HEK293 (cell line): Measurements from ENCODE around the gene TMEM141.

Source experiments
- CTCF ChIA-PET: fragments of 350-600 bp; formaldehyde crosslinking; extraction: SDS; loops from one replicate; lab custom pipeline; 2021; ENCODE audit warnings: antibody characterized with exemption; lab: Yijun Ruan, JAX
- POLR2A ChIA-PET: fragments of 300-600 bp; formaldehyde crosslinking; extraction: SDS; loops from one replicate; lab custom pipeline; 2020; ENCODE audit warnings: antibody characterized with exemption, inconsistent platforms; lab: Yijun Ruan, JAX
- H3K27ac ChIP-seq: fragments of 200-500 bp; sonication (Bioruptor generic); 2 replicates; pipeline ENCODE4 v1.5.1; 2014; ENCODE audit warnings: low read depth, low read length, control low read depth, inconsistent platforms; ENCODE audit errors: extremely low read depth
- H3K36me3 ChIP-seq, 2 experiments: fragments of 200-500 bp in 1 of 2; sonication (Bioruptor generic) in 1 of 2; 1 replicate in 1 of 2; 2 replicates in 1 of 2; pipeline ENCODE4 v1.5.1; 2014 to 2017; ENCODE audit warnings: inconsistent platforms in 2 of 2, low read length in 2 of 2; ENCODE audit not compliant: control insufficient read depth in 2 of 2, insufficient read depth in 1 of 2
- H3K4me1 ChIP-seq: fragments of 200-500 bp; sonication (Bioruptor generic); 2 replicates; pipeline ENCODE4 v1.5.1; 2014; ENCODE audit warnings: mild to moderate bottlenecking, low read length, inconsistent platforms; ENCODE audit not compliant: control insufficient read depth, insufficient read depth
- H3K4me3 ChIP-seq: 2 replicates; pipeline ENCODE4 v1.5.1; 2011; ENCODE audit warnings: low read depth, mild to moderate bottlenecking, control low read depth, low read length, moderate library complexity
- H3K9me3 ChIP-seq: fragments of 200-500 bp; sonication (Bioruptor generic); 2 replicates; pipeline ENCODE4 v1.5.1; 2014; ENCODE audit warnings: low read depth, low read length, inconsistent platforms; ENCODE audit not compliant: control insufficient read depth, insufficient read depth
- CTCF ChIP-seq: fragments of 450-650 bp; formaldehyde crosslinking; IDR thresholded peaks from 2 replicates; pipeline ENCODE4 v1.5.1; 2016; ENCODE audit warnings: missing biosample characterization, missing genetic modification characterization
- KLF7 ChIP-seq: fragments of 450-650 bp; formaldehyde crosslinking; IDR thresholded peaks from 2 replicates; pipeline ENCODE4 v1.5.1; 2016; ENCODE audit warnings: missing biosample characterization, missing genetic modification characterization, borderline replicate concordance
- OVOL3 ChIP-seq: fragments of 450-650 bp; formaldehyde crosslinking; IDR thresholded peaks from 2 replicates; pipeline ENCODE4 v1.5.1; 2016; ENCODE audit warnings: missing biosample characterization, missing genetic modification characterization
- ZBTB48 ChIP-seq: fragments of 450-650 bp; formaldehyde crosslinking; IDR thresholded peaks from 2 replicates; pipeline ENCODE4 v1.5.1; 2016; ENCODE audit warnings: missing biosample characterization, missing genetic modification characterization
- ZBTB8A ChIP-seq: fragments of 450-650 bp; formaldehyde crosslinking; IDR thresholded peaks from 2 replicates; pipeline ENCODE4 v1.5.1; 2016; ENCODE audit warnings: missing biosample characterization, missing genetic modification characterization
- ZNF140 ChIP-seq: fragments of 450-650 bp; formaldehyde crosslinking; IDR thresholded peaks from 2 replicates; pipeline ENCODE4 v1.5.1; 2016; ENCODE audit warnings: missing biosample characterization, missing genetic modification characterization
- ZNF16 ChIP-seq: fragments of 450-650 bp; formaldehyde crosslinking; IDR thresholded peaks from 2 replicates; pipeline ENCODE4 v1.5.1; 2016; ENCODE audit warnings: low read depth, missing biosample characterization, missing genetic modification characterization
- ZNF426 ChIP-seq: fragments of 450-650 bp; formaldehyde crosslinking; IDR thresholded peaks from 2 replicates; pipeline ENCODE4 v1.5.1; 2017; ENCODE audit warnings: missing biosample characterization, missing genetic modification characterization, mild to moderate bottlenecking, inconsistent platforms, moderate library complexity
- ZNF514 ChIP-seq: fragments of 450-650 bp; formaldehyde crosslinking; IDR thresholded peaks from 2 replicates; pipeline ENCODE4 v1.5.1; 2016; ENCODE audit warnings: missing biosample characterization, missing genetic modification characterization
- ZNF529 ChIP-seq: fragments of 450-650 bp; formaldehyde crosslinking; IDR thresholded peaks from 2 replicates; pipeline ENCODE4 v1.5.1; 2017; ENCODE audit warnings: missing genetic modification characterization, missing biosample characterization; ENCODE audit not compliant: insufficient replicate concordance
- ZNF664 ChIP-seq: fragments of 450-650 bp; formaldehyde crosslinking; IDR thresholded peaks from 2 replicates; pipeline ENCODE4 v1.5.1; 2016; ENCODE audit warnings: missing biosample characterization, missing genetic modification characterization
- TF ChIP-seq, protein P1 (sequence below): fragments of 450-650 bp; formaldehyde crosslinking; IDR thresholded peaks from 2 replicates; pipeline ENCODE4 v1.5.1; 2016; ENCODE audit warnings: missing biosample characterization, missing genetic modification characterization, low read depth
- TF ChIP-seq, protein P2 (sequence below): fragments of 450-650 bp; formaldehyde crosslinking; IDR thresholded peaks from 2 replicates; pipeline ENCODE4 v1.5.1; 2016; ENCODE audit warnings: missing biosample characterization, missing genetic modification characterization
- TF ChIP-seq, protein P3 (sequence below): fragments of 450-650 bp; IDR thresholded peaks from 2 replicates; pipeline ENCODE4 v1.5.1; 2018; ENCODE audit warnings: missing biosample characterization, mild to moderate bottlenecking, missing genetic modification characterization

The TMEM141 gene

GRCh38 chr9:136828474-136829140, 37.5 kb downstream of the TMEM141 start:
- Histone ChIP-seq H3K36me3 (peaks cover 0 to 88% of the 10 kb centered on the region in 2 experiments; a peak in 1 of 3 replicates), H3K4me3 (no peak overlapping the region), H3K9me3 (no peaks in the 10 kb centered on the region), H3K4me1 (no peaks in the 10 kb centered on the region)
- CTCF ChIA-PET = interaction anchor here (1.0 to 1.2 kb wide), 2 partner anchors 14 to 201 kb away, joined by 3 to 5 read pairs; no protein-coding TSS in a partner anchor
- POLR2A ChIA-PET = interaction anchor here (1.4 kb wide), 1 partner anchor 12 kb away, joined by 5 read pairs; no protein-coding TSS in a partner anchor
- TF ChIP-seq ZNF140 = no peak
- TF ChIP-seq, protein P1, sequence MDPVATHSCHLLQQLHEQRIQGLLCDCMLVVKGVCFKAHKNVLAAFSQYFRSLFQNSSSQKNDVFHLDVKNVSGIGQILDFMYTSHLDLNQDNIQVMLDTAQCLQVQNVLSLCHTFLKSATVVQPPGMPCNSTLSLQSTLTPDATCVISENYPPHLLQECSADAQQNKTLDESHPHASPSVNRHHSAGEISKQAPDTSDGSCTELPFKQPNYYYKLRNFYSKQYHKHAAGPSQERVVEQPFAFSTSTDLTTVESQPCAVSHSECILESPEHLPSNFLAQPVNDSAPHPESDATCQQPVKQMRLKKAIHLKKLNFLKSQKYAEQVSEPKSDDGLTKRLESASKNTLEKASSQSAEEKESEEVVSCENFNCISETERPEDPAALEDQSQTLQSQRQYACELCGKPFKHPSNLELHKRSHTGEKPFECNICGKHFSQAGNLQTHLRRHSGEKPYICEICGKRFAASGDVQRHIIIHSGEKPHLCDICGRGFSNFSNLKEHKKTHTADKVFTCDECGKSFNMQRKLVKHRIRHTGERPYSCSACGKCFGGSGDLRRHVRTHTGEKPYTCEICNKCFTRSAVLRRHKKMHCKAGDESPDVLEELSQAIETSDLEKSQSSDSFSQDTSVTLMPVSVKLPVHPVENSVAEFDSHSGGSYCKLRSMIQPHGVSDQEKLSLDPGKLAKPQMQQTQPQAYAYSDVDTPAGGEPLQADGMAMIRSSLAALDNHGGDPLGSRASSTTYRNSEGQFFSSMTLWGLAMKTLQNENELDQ (tag by site-specific recombination) = no peak
- no peak for TF ChIP-seq ZNF664
- TF ChIP-seq ZNF16 (tag by site-specific recombination) = no peak
- no peak for TF ChIP-seq ZNF529 (tag by site-specific recombination)
- no peak for TF ChIP-seq ZBTB48 (tag by site-specific recombination)
- TF ChIP-seq OVOL3 (tag by site-specific recombination) = no peak
- no peak for TF ChIP-seq ZNF514 (tag by site-specific recombination)
- TF ChIP-seq KLF7 (tag by site-specific recombination) = no peak
- no peak for TF ChIP-seq ZBTB8A (tag by site-specific recombination)
- no peak for TF ChIP-seq ZNF426 (tag by site-specific recombination)
- TF ChIP-seq, all 188 proteins: peak for 0
- no peak overlapping the region for H3K27ac ChIP-seq

GRCh38 chr9:136829412-136829811, 38.3 kb downstream of the TMEM141 start:
- peak; percentile 43; the same call in 1 of the 2 replicates for TF ChIP-seq CTCF (tag by site-specific recombination)
- no peak for TF ChIP-seq OVOL3 (tag by site-specific recombination)
- H3K4me1 ChIP-seq = no peaks in the 10 kb centered on the region
- ChIA-PET POLR2A (interaction anchor here (0.6 to 1.4 kb wide), 2 partner anchors 13 to 49 kb away, joined by 3 to 5 read pairs; no protein-coding TSS in a partner anchor), CTCF (interaction anchor here (1.0 kb wide), 1 partner anchor 14 kb away, joined by 3 read pairs; no protein-coding TSS in a partner anchor)
- H3K4me3 ChIP-seq = no peak overlapping the region
- H3K27ac ChIP-seq = no peak overlapping the region
- H3K9me3 ChIP-seq = no peaks in the 10 kb centered on the region
- peaks cover 0 to 86% of the 10 kb centered on the region in 2 experiments; a peak in 1 of 3 replicates for H3K36me3 ChIP-seq

DNA sequence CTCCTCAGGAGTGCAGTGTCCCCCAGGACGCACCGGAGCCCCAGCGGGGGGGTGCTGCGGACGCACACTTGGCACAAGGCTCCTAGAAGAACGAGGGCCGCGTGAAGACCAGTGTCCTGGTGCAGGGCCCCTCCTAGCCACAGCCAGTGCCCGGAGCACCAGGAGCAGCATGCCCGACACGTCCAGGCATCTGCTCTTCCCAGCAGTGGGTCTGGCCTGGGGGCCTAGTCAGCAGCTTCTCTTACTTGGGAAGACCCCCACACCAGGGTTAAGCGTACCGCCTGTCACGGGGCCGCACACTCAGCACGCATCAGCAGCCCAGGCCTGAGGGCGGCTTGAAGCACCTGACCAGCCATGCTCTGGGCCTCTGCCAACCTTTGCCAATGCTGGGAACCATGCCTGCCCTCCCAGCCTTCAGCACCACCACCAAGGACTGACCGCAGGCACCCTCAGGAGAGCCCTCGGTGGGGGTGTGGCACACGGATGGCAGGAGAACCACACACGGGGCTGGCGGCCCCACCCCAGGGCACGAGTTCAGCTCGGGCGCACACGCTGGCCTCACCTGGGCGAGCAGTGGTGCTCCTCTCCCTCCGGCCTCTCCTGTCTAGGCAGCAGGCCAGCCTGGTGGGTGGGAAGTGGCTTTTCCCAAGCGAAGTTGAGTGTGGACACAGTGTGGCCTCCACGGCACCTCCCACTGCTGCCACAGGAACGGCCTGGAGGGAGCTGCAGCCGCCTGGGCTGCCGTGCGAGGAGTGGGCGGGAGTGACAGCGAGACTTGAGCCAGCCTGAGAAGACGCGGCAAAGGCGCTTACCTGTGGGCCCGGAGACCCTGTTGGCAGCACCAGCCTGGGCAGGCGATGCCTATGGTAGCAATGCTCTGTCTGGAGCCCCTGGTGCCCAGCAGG, 39.1 kb downstream of the TMEM141 start:
- CTCF ChIA-PET = interaction anchor here (1.6 kb wide), 1 partner anchor 10 kb away, joined by 3 read pairs; no protein-coding TSS in a partner anchor
- Histone ChIP-seq H3K4me3 (no peak overlapping the region), H3K27ac (no peak overlapping the region), H3K36me3 (peaks cover 0 to 79% of the 10 kb centered on the region in 2 experiments; a peak in 1 of 3 replicates), H3K9me3 (no peaks in the 10 kb centered on the region), H3K4me1 (no peaks in the 10 kb centered on the region)
- TF ChIP-seq, protein P2, sequence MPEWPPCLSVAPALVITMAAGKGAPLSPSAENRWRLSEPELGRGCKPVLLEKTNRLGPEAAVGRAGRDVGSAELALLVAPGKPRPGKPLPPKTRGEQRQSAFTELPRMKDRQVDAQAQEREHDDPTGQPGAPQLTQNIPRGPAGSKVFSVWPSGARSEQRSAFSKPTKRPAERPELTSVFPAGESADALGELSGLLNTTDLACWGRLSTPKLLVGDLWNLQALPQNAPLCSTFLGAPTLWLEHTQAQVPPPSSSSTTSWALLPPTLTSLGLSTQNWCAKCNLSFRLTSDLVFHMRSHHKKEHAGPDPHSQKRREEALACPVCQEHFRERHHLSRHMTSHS (tag by site-specific recombination) = no peak
- TF ChIP-seq, protein P3, sequence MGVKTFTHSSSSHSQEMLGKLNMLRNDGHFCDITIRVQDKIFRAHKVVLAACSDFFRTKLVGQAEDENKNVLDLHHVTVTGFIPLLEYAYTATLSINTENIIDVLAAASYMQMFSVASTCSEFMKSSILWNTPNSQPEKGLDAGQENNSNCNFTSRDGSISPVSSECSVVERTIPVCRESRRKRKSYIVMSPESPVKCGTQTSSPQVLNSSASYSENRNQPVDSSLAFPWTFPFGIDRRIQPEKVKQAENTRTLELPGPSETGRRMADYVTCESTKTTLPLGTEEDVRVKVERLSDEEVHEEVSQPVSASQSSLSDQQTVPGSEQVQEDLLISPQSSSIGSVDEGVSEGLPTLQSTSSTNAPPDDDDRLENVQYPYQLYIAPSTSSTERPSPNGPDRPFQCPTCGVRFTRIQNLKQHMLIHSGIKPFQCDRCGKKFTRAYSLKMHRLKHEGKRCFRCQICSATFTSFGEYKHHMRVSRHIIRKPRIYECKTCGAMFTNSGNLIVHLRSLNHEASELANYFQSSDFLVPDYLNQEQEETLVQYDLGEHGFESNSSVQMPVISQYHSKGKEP (tag by site-specific recombination) = no peak
- POLR2A ChIA-PET = interaction anchor here (0.6 to 1.4 kb wide), 2 partner anchors 14 to 48 kb away, joined by 3 to 5 read pairs; no protein-coding TSS in a partner anchor
